Measurements from ENCODE around the gene GRSF1.
"Not testable (repeated sequence)": the region's sequence is repeated elsewhere in the genome, so short reads cannot be mapped to it uniquely, and the experiment has no call there.

The GRSF1 gene

GRCh38 chr4:70841211-70841610, 1.5 kb upstream of the GRSF1 start:
- ATAC-seq (no peak), DNase-seq (no peak)
- H3K27ac Mint-ChIP-seq, result peak overlapping the region in 1 of 2 donors; percentile 15
- peaks cover 60% of the 10 kb centered on the region for H3K4me1 Mint-ChIP-seq
- no peaks in the 10 kb centered on the region for H3K9me3 Mint-ChIP-seq
- H3K27me3 Mint-ChIP-seq, result no peaks in the 10 kb centered on the region
- no peak overlapping the region for H3K4me3 Mint-ChIP-seq

DNA sequence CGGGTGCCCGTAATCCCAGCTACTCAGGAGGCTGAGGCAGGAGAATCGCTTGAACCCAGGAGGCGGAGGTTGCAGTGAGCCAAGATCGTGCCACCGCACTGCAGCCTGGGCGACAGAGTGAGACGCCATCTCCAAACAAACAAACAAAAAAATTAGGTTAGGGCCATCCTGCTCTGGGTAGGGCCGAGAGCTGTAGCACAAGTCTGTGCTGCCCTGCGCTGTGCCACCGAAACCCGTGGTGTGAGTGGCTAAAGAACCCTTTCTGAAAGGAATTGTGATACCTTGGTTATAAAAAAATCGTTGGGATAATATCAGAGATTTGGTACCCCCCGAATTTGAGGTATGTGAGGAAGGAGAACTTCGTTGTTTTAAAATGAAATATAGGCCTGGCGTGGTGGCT, 941 bp upstream of the GRSF1 start:
- H3K4me3 Mint-ChIP-seq, ATAC-seq, H3K9me3 Mint-ChIP-seq, H3K27me3 Mint-ChIP-seq, H3K27ac Mint-ChIP-seq: not testable (repeated sequence)
- peak in 1 of 2 donors; percentile 14 for DNase-seq
- peaks cover 60% of the 10 kb centered on the region for H3K4me1 Mint-ChIP-seq

GRCh38 chr4:70840137-70840536, 447 bp upstream of the GRSF1 start:
- not testable (repeated sequence) for H3K27me3 Mint-ChIP-seq, H3K4me3 Mint-ChIP-seq, H3K9me3 Mint-ChIP-seq, H3K27ac Mint-ChIP-seq
- DNase-seq (peak in 1 of 2 donors; percentile 82), ATAC-seq (peak; percentile 27)
- peaks cover 60% of the 10 kb centered on the region for H3K4me1 Mint-ChIP-seq

DNA sequence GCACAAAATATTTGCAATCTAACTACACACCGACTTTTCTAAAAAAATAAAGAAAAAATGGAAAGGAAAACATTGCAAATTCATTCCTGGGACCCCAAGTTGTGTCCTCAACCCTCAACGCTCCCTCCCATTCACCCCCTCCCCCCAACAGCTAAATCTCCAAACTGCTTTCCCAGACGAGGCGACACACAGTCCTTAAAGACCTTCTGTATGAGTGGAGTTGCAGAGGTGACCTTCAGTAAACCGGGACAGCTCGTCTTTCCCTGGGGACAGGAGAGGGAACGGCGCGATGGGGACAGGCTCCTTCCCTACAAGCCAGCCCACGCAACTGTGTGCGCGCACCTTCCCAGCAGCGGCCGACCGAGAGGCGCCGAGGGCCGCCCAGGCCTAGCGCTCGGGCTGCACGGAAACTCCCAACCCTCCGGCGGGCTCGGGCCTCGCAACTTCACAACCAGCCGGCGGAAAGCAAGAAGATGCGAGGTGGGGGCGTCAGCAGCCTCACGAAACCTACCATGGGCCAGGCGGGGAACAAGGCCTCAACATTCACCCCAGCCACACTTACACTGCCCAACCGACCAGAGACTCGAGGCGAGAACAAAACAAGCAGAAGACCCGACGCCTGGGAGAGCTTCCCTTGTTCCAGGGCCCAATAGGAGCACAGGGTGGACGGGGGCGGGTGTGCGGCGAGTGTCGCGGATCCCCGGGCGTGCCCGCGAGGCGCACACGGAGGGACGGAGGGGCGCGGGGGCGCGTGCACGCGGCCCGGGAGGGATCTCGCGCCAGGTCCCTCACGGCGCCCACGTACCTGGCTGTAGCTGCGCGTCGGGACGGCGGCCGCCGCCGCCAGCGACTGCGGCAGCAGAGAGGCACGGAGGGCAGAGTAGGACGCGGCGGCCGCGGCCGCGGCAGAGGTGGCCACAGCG, 763 bp downstream of the GRSF1 start:
- Mint-ChIP-seq H3K9me3 (no peaks in the 10 kb centered on the region), H3K4me1 (peaks cover 55% of the 10 kb centered on the region)

GRCh38 chr4:70838204-70838603, 1.5 kb downstream of the GRSF1 start:
- ATAC-seq, result no peak
- no peaks in the 10 kb centered on the region for H3K27me3 Mint-ChIP-seq
- peak overlapping the region; percentile 98 for H3K27ac Mint-ChIP-seq
- peak overlapping the region; percentile 97 to 98 for H3K4me3 Mint-ChIP-seq
- H3K4me1 Mint-ChIP-seq, result peaks cover 50% of the 10 kb centered on the region
- no peak for DNase-seq
- H3K9me3 Mint-ChIP-seq, result no peaks in the 10 kb centered on the region

More for the DNA sequence above, 763 bp downstream of the GRSF1 start:
- DNase-seq (peak; percentile 71 to 77), ATAC-seq (peak; percentile 72)
- peak overlapping the region; percentile 98 for H3K27ac Mint-ChIP-seq
- H3K27me3 Mint-ChIP-seq, result no peaks in the 10 kb centered on the region
- peak overlapping the region; percentile 97 to 98 for H3K4me3 Mint-ChIP-seq

- Mint-ChIP-seq H3K4me3 (peak overlapping the region; percentile 44 to 97), H3K27me3 (no peaks in the 10 kb centered on the region), H3K9me3 (no peaks in the 10 kb centered on the region), H3K27ac (no peak overlapping the region), H3K4me1 (peaks cover 32% of the 10 kb centered on the region)
- DNase-seq (no peak), ATAC-seq (no peak)
Measured at GRCh38 chr4:70836081-70836480, 3.6 kb downstream of the GRSF1 start.

GRCh38 chr4:70833675-70834074, 6.0 kb downstream of the GRSF1 start:
- H3K27ac Mint-ChIP-seq, result no peak overlapping the region

GRCh38 chr4:70831293-70831692, 8.4 kb downstream of the GRSF1 start:
- H3K4me1 Mint-ChIP-seq, result peaks cover 12% of the 10 kb centered on the region
- ATAC-seq (no peak), DNase-seq (no peak)
- no peaks in the 10 kb centered on the region for H3K27me3 Mint-ChIP-seq
- no peaks in the 10 kb centered on the region for H3K9me3 Mint-ChIP-seq
- H3K4me3 Mint-ChIP-seq, result no peak overlapping the region
- no peak overlapping the region for H3K27ac Mint-ChIP-seq

More at GRCh38 chr4:70833675-70834074, 6.0 kb downstream of the GRSF1 start:
- DNase-seq (no peak), ATAC-seq (no peak)
- no peaks in the 10 kb centered on the region for H3K9me3 Mint-ChIP-seq
- peaks cover 22% of the 10 kb centered on the region for H3K4me1 Mint-ChIP-seq
- no peaks in the 10 kb centered on the region for H3K27me3 Mint-ChIP-seq
- H3K4me3 Mint-ChIP-seq, result no peak overlapping the region

DNA sequence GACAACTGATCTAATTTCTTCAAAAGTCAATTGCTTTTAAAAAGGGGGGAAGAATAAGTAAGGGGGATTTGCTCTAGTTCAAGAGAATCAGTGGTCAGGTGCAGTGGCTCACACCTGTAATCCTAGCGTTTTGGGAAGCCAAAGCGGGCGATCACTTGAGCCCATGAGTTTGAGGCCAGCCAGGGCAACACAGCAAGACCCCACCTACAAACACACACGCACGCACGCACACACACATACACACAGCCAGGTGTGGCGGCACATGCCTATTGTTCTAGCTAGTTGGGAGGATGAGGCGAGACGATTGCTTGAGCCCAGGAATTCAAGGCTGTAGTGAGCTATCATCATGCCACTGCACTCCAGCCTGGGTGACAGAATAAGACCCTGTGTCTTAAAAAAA, 9.6 kb downstream of the GRSF1 start:
- ATAC-seq, result no peak

DNA sequence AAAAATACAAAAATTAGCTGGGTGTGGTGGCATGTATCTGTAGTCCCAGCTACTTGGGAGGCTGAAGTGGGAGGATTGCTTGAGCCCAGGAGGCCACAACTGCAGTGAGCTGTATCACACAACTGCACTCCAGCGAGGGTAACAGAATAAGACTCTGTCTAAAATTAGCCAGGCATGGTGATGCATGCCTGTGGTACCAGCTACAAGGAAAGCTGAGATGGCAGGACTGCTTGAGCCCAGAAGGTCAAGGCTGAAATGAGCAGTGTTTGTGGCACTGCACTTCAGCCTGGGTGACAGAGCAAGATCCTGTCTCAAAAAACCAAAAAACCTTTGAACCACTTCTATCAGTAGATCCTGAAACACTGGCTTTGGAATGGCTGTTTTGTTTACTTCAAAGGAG, 10.2 kb downstream of the GRSF1 start:
- ATAC-seq (no peak), DNase-seq (no peak)
- Mint-ChIP-seq H3K4me3 (no peak overlapping the region), H3K4me1 (peaks cover 5% of the 10 kb centered on the region), H3K27me3 (no peaks in the 10 kb centered on the region), H3K9me3 (no peaks in the 10 kb centered on the region), H3K27ac (no peak overlapping the region)

More for the DNA sequence above, 9.6 kb downstream of the GRSF1 start:
- no peak for DNase-seq
- H3K27ac Mint-ChIP-seq, result no peak overlapping the region
- H3K4me3 Mint-ChIP-seq, result no peak overlapping the region
- peaks cover 11% of the 10 kb centered on the region for H3K4me1 Mint-ChIP-seq
- H3K9me3 Mint-ChIP-seq, result no peaks in the 10 kb centered on the region
- no peaks in the 10 kb centered on the region for H3K27me3 Mint-ChIP-seq

DNA sequence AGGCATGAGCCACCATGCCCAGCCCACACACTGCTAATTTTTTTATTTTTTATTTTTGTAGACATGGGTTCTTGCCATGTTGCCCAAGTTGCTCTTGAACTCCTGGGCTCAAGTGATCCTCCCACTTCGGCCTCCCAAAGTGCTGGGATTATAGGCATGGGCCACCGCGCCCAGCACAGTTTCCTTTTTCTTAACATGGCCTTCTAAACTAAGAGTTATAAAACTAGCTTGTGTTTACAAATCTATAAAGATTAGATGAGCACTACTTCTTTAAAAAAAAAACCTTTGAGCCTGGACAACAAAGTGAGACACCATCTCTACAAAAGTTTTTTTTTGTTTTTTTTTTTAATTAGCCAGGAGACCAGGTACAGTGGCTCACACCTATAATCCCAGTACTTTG, 10.7 kb downstream of the GRSF1 start:
- Mint-ChIP-seq H3K4me3 (no peak overlapping the region), H3K4me1 (peaks cover 5% of the 10 kb centered on the region), H3K27ac (no peak overlapping the region), H3K9me3 (no peaks in the 10 kb centered on the region), H3K27me3 (no peaks in the 10 kb centered on the region)
- no peak for DNase-seq
- no peak for ATAC-seq

DNA sequence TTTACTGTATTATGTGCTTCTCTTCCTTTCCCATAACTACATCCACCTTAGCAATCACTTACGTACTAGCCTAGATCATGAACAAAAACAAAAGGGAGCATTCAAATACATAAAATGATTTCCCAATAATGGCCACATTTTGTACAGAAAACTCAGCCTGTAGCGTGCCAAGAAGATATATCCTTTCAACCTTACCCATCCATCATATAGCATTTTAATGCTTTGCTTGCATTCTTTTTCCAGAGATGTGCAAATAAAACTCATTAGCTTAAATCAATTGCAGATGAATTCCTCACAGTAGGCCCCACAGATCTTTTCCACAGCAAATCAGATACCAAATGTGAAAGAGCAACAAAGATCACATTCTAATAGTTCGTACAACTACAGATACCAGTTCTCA, 20.8 kb downstream of the GRSF1 start:
- DNase-seq (no peak), ATAC-seq (no peak)
- Mint-ChIP-seq H3K27me3 (no peaks in the 10 kb centered on the region), H3K4me1 (peaks cover 19% of the 10 kb centered on the region), H3K9me3 (no peaks in the 10 kb centered on the region), H3K4me3 (no peak overlapping the region), H3K27ac (peak overlapping the region in 1 of 2 donors; percentile 30)

- ATAC-seq, result peak; percentile 58
- Mint-ChIP-seq H3K27me3 (no peaks in the 10 kb centered on the region), H3K9me3 (no peaks in the 10 kb centered on the region), H3K27ac (peak overlapping the region in 1 of 2 donors; percentile 30), H3K4me3 (no peak overlapping the region), H3K4me1 (peaks cover 19% of the 10 kb centered on the region)
- DNase-seq, result no peak
Measured at GRCh38 chr4:70818173-70818855, 21.4 kb downstream of the GRSF1 start.

DNA sequence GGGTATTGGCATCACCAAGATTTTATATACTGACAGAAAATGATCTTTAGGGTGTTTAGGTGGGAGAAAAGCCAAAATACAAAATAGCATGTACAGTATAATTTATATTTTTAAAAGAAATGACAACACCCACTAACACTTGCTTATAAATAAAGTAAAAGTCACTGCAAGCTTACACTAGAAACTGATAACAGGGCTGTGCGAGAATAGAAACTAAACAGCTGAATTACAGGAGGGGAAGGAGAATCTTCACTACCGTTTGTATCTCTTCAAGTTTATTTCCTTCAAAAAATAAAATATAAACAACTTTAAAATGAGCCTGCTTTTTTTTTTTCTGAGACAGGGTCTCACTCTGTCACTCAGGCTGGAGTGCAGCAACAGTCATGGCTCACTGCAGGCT, 22.8 kb downstream of the GRSF1 start:
- ATAC-seq (no peak), DNase-seq (no peak)
- H3K4me3 Mint-ChIP-seq, result no peak overlapping the region
- H3K27me3 Mint-ChIP-seq, result no peaks in the 10 kb centered on the region
- H3K27ac Mint-ChIP-seq, result no peak overlapping the region
- H3K9me3 Mint-ChIP-seq, result no peaks in the 10 kb centered on the region
- H3K4me1 Mint-ChIP-seq, result peaks cover 19% of the 10 kb centered on the region

GRCh38 chr4:70815370-70815769, 24.3 kb downstream of the GRSF1 start:
- ATAC-seq (no peak), DNase-seq (no peak)
- no peak overlapping the region for H3K4me3 Mint-ChIP-seq
- H3K27ac Mint-ChIP-seq, result no peak overlapping the region
- H3K4me1 Mint-ChIP-seq, result peaks cover 19% of the 10 kb centered on the region
- no peaks in the 10 kb centered on the region for H3K27me3 Mint-ChIP-seq
- no peaks in the 10 kb centered on the region for H3K9me3 Mint-ChIP-seq

DNA sequence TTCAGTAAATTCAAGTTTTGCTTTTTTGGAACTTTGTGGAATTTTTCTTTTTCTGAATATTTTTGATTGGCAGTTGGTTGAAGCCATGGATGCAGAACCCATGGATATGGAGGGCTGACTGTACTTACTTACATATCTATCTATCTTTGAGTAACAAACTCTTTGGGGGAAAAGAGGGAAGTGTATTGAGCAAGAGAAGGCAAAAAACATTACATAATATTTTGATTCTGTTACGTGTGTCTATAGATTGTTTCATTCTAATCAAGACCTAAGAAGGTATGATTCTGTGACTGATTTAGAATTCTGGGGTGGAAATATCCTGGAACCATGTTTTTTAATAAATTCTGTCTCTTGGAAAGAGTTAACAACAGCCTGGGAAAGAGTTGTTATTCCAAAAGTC, 31.5 kb downstream of the GRSF1 start:
- Mint-ChIP-seq H3K4me3 (no peak overlapping the region), H3K27ac (no peak overlapping the region)

More for the DNA sequence above, 31.5 kb downstream of the GRSF1 start:
- DNase-seq, result no peak
- Mint-ChIP-seq H3K27me3 (no peaks in the 10 kb centered on the region), H3K4me1 (no peaks in the 10 kb centered on the region), H3K9me3 (no peaks in the 10 kb centered on the region)
- ATAC-seq, result no peak

All from stimulated activated naive CD8-positive, alpha-beta T cell treated with anti-CD3 and anti-CD28 coated beads, Interleukin-15, amount 100 ng/mL, for 72 hours (primary cell).